ENCODE data around the gene GLYATL1.

The GLYATL1 gene

GRCh38 chr11:58927393-58928106 is 11.7 kb upstream of the GLYATL1 start:
- H3K27me3 ChIP-seq (ENCODE audit: insufficient read depth, low read depth, severe bottlenecking) = no peaks in the 10 kb centered on the region
- H3K27ac ChIP-seq = no peak overlapping the region
- DNase-seq = peak; percentile 54
- H3K36me3 ChIP-seq = no peaks in the 10 kb centered on the region
- TF ChIP-seq CTCF (IDR thresholded peaks at IDR 0.05; ENCODE audit: low read depth, low read length) = no peak
- H3K4me3 ChIP-seq (ENCODE audit: low read depth, low read length) = peak overlapping the region; percentile 24; the same call in 1 of the 2 replicates
- H3K9me3 ChIP-seq (ENCODE audit: severe bottlenecking) = no peaks in the 10 kb centered on the region

- Histone ChIP-seq H3K27ac (no peak overlapping the region), H3K36me3 (no peaks in the 10 kb centered on the region), H3K4me3 (ENCODE audit: low read depth, low read length) (no peak overlapping the region), H3K27me3 (ENCODE audit: insufficient read depth, low read depth, severe bottlenecking) (no peaks in the 10 kb centered on the region), H3K9me3 (ENCODE audit: severe bottlenecking) (no peaks in the 10 kb centered on the region)
- no peak for DNase-seq
- no peak for TF ChIP-seq CTCF (IDR thresholded peaks at IDR 0.05; ENCODE audit: low read depth, low read length)
These were observed 11.2 kb upstream of the GLYATL1 start for GRCh38 chr11:58928107-58928499.

GRCh38 chr11:58928691-58929090 is 10.6 kb upstream of the GLYATL1 start:
- no peaks in the 10 kb centered on the region for H3K9me3 ChIP-seq (ENCODE audit: severe bottlenecking)
- H3K36me3 ChIP-seq = no peaks in the 10 kb centered on the region
- H3K4me3 ChIP-seq (ENCODE audit: low read depth, low read length) = no peak overlapping the region
- no peaks in the 10 kb centered on the region for H3K27me3 ChIP-seq (ENCODE audit: insufficient read depth, low read depth, severe bottlenecking)
- no peak overlapping the region for H3K27ac ChIP-seq
- TF ChIP-seq CTCF (IDR thresholded peaks at IDR 0.05; ENCODE audit: low read depth, low read length) = no peak
- DNase-seq = no peak

- H3K27ac ChIP-seq = no peak overlapping the region
- no peak for DNase-seq
- no peak for TF ChIP-seq CTCF (IDR thresholded peaks at IDR 0.05; ENCODE audit: low read depth, low read length)
- H3K27me3 ChIP-seq (ENCODE audit: insufficient read depth, low read depth, severe bottlenecking) = no peaks in the 10 kb centered on the region
- H3K36me3 ChIP-seq = no peaks in the 10 kb centered on the region
- no peaks in the 10 kb centered on the region for H3K9me3 ChIP-seq (ENCODE audit: severe bottlenecking)
- H3K4me3 ChIP-seq (ENCODE audit: low read depth, low read length) = no peak overlapping the region
These were observed 8.4 kb upstream of the GLYATL1 start for GRCh38 chr11:58930926-58931325.

GRCh38 chr11:58933661-58934060 is 5.6 kb upstream of the GLYATL1 start:
- Histone ChIP-seq H3K27me3 (ENCODE audit: insufficient read depth, low read depth, severe bottlenecking) (peaks cover 4% of the 10 kb centered on the region), H3K4me3 (ENCODE audit: low read depth, low read length) (no peak overlapping the region), H3K27ac (no peak overlapping the region), H3K9me3 (ENCODE audit: severe bottlenecking) (no peaks in the 10 kb centered on the region), H3K36me3 (no peaks in the 10 kb centered on the region)
- TF ChIP-seq CTCF (IDR thresholded peaks at IDR 0.05; ENCODE audit: low read depth, low read length) = no peak
- no peak for DNase-seq

Data from WERI-Rb-1 (cell line).